ENCODE results near the gene CERS1. TPM values are rescaled to one million over a fixed set of nuclear protein-coding genes. Genes with fewer than 3 reads are reported as not detected.

Gene CERS1
- total RNA-seq, 2 experiments from 2014 or later: not detected

- Mint-ChIP-seq H3K4me3 (no peak overlapping the region), H3K4me1 (ENCODE audit: low read depth) (peaks cover 5% of the 10 kb centered on the region), H3K27ac (no peak overlapping the region), H3K9me3 (no peaks in the 10 kb centered on the region), H3K36me3 (ENCODE audit: low read depth) (peaks cover 37% of the 10 kb centered on the region), H3K27me3 (peaks cover 4% of the 10 kb centered on the region)
- no peaks in the 10 kb centered on the region for H3K9me3 ChIP-seq (ENCODE audit: control insufficient read depth in 1 of 2, insufficient read depth in 1 of 2, low read length in 2 of 2)
- POLR2A ChIA-PET: interaction anchor here (0.5 to 4.7 kb wide), 2 partner anchors 9 to 52 kb away, joined by 3 to 20 read pairs; partner anchors contain the start of genes COPE and DDX49
- CTCF ChIA-PET: no interaction called here
- ATAC-seq (ENCODE audit: poor library complexity) (no peak), DNase-seq (peak in 1 of 14 experiments; percentile 25)
- intact Hi-C loops (cut with DNase I, micrococcal nuclease): no loop called here
- no peak overlapping the region for H3K27ac ChIP-seq (ENCODE audit: low read depth in 1 of 2, low read length in 2 of 2)
- H3K4me3 ChIP-seq (ENCODE audit: low read length): no peak overlapping the region
- H3K4me1 ChIP-seq (ENCODE audit: insufficient read depth, low read length): peaks cover 10% of the 10 kb centered on the region
- peaks cover 31% of the 10 kb centered on the region for H3K36me3 ChIP-seq (ENCODE audit: insufficient read depth, low read length)
- no peak for TF ChIP-seq CTCF (IDR thresholded peaks at IDR 0.05)
- peaks cover 0 to 3% of the 10 kb centered on the region in 2 experiments for H3K27me3 ChIP-seq (ENCODE audit: control insufficient read depth in 1 of 2, insufficient read depth in 2 of 2, low read length in 2 of 2)
Measured at GRCh38 chr19:18928018-18928805, 32.3 kb upstream of the CERS1 start.

GRCh38 chr19:18924684-18925213 lies 28.8 kb upstream of the CERS1 start:
- no peak overlapping the region for H3K27ac Mint-ChIP-seq
- Histone ChIP-seq H3K4me3 (ENCODE audit: low read length) (no peak overlapping the region), H3K9me3 (ENCODE audit: control insufficient read depth in 1 of 2, insufficient read depth in 1 of 2, low read length in 2 of 2) (no peaks in the 10 kb centered on the region), H3K36me3 (ENCODE audit: insufficient read depth, low read length) (peaks cover 54% of the 10 kb centered on the region), H3K27ac (ENCODE audit: low read depth in 1 of 2, low read length in 2 of 2) (no peak overlapping the region), H3K27me3 (ENCODE audit: control insufficient read depth in 1 of 2, insufficient read depth in 2 of 2, low read length in 2 of 2) (no peaks in the 10 kb centered on the region), H3K4me1 (ENCODE audit: insufficient read depth, low read length) (peaks cover 15% of the 10 kb centered on the region)
- POLR2A ChIA-PET: no interaction called here
- no peak for ATAC-seq (ENCODE audit: poor library complexity)
- intact Hi-C loops (cut with DNase I, micrococcal nuclease): no loop called here
- H3K9me3 Mint-ChIP-seq: no peaks in the 10 kb centered on the region
- H3K36me3 Mint-ChIP-seq (ENCODE audit: low read depth): peaks cover 62% of the 10 kb centered on the region
- H3K27me3 Mint-ChIP-seq: no peaks in the 10 kb centered on the region
- H3K4me3 Mint-ChIP-seq: peak overlapping the region; percentile 63
- DNase-seq: peak in 1 of 14 experiments; percentile 28
- no peak for TF ChIP-seq CTCF (IDR thresholded peaks at IDR 0.05)
- H3K4me1 Mint-ChIP-seq (ENCODE audit: low read depth): peaks cover 8% of the 10 kb centered on the region
- CTCF ChIA-PET: no interaction called here

GRCh38 chr19:18922228-18922985 lies 26.4 kb upstream of the CERS1 start:
- ChIA-PET CTCF (no interaction called here), POLR2A (no interaction called here)
- Mint-ChIP-seq H3K4me1 (ENCODE audit: low read depth) (peaks cover 27% of the 10 kb centered on the region), H3K36me3 (ENCODE audit: low read depth) (peaks cover 72% of the 10 kb centered on the region), H3K27me3 (no peaks in the 10 kb centered on the region), H3K27ac (no peak overlapping the region), H3K9me3 (no peaks in the 10 kb centered on the region), H3K4me3 (no peak overlapping the region)
- Histone ChIP-seq H3K9me3 (ENCODE audit: control insufficient read depth in 1 of 2, insufficient read depth in 1 of 2, low read length in 2 of 2) (no peaks in the 10 kb centered on the region), H3K4me3 (ENCODE audit: low read length) (no peak overlapping the region), H3K36me3 (ENCODE audit: insufficient read depth, low read length) (peaks cover 47% of the 10 kb centered on the region), H3K27ac (ENCODE audit: low read depth in 1 of 2, low read length in 2 of 2) (no peak overlapping the region), H3K4me1 (ENCODE audit: insufficient read depth, low read length) (peaks cover 29% of the 10 kb centered on the region), H3K27me3 (ENCODE audit: control insufficient read depth in 1 of 2, insufficient read depth in 2 of 2, low read length in 2 of 2) (no peaks in the 10 kb centered on the region)
- DNase-seq: no peak
- no peak for ATAC-seq (ENCODE audit: poor library complexity)
- intact Hi-C loops (cut with DNase I, micrococcal nuclease): no loop called here
- no peak for TF ChIP-seq CTCF (IDR thresholded peaks at IDR 0.05)

Data from CD4-positive, alpha-beta T cell (primary cell).